IPS-15b (cell line): ENCODE results near the gene PSD2.

ENCODE experiments used
- H3K27me3 ChIP-seq: one replicate; pipeline ENCODE4 v1.6.1; 2013; ENCODE audit warnings: low read length; ENCODE audit not compliant: control insufficient read depth, insufficient read depth
- H3K36me3 ChIP-seq: one replicate; pipeline ENCODE4 v1.6.1; 2013; ENCODE audit warnings: low read length; ENCODE audit not compliant: control insufficient read depth, insufficient read depth
- H3K4me1 ChIP-seq: one replicate; pipeline ENCODE4 v1.6.1; 2013; ENCODE audit warnings: mild to moderate bottlenecking, low read length; ENCODE audit not compliant: control insufficient read depth, insufficient read depth
- H3K4me3 ChIP-seq: one replicate; pipeline ENCODE4 v1.5.1; 2013; ENCODE audit warnings: low read depth, low read length
- H3K9ac ChIP-seq: one replicate; pipeline ENCODE4 v1.6.1; 2013; ENCODE audit warnings: low read depth, mild to moderate bottlenecking, low read length
- H3K9me3 ChIP-seq: one replicate; pipeline ENCODE4 v1.6.1; 2013; ENCODE audit warnings: mild to moderate bottlenecking, low read length; ENCODE audit not compliant: control insufficient read depth, insufficient read depth

Gene PSD2

GRCh38 chr5:139856714-139857113, 61.1 kb downstream of the PSD2 start:
- peaks cover 2% of the 10 kb centered on the region for H3K27me3 ChIP-seq
- no peak overlapping the region for H3K4me3 ChIP-seq
- no peaks in the 10 kb centered on the region for H3K36me3 ChIP-seq
- no peak overlapping the region for H3K9ac ChIP-seq
- H3K4me1 ChIP-seq = no peaks in the 10 kb centered on the region
- no peaks in the 10 kb centered on the region for H3K9me3 ChIP-seq

- Histone ChIP-seq H3K9ac (no peak overlapping the region), H3K9me3 (no peaks in the 10 kb centered on the region), H3K27me3 (peaks cover 2% of the 10 kb centered on the region), H3K4me1 (no peaks in the 10 kb centered on the region), H3K36me3 (no peaks in the 10 kb centered on the region), H3K4me3 (no peak overlapping the region)
These were observed 63.4 kb downstream of the PSD2 start for GRCh38 chr5:139859013-139859412.

- no peaks in the 10 kb centered on the region for H3K36me3 ChIP-seq
- no peak overlapping the region for H3K9ac ChIP-seq
- peaks cover 2% of the 10 kb centered on the region for H3K27me3 ChIP-seq
- no peaks in the 10 kb centered on the region for H3K4me1 ChIP-seq
- no peak overlapping the region for H3K4me3 ChIP-seq
- no peaks in the 10 kb centered on the region for H3K9me3 ChIP-seq
These were observed 65.6 kb downstream of the PSD2 start for GRCh38 chr5:139861021-139861888.

- H3K9ac ChIP-seq = no peak overlapping the region
- H3K9me3 ChIP-seq = no peaks in the 10 kb centered on the region
- no peaks in the 10 kb centered on the region for H3K36me3 ChIP-seq
- no peaks in the 10 kb centered on the region for H3K27me3 ChIP-seq
- H3K4me3 ChIP-seq = no peak overlapping the region
- no peaks in the 10 kb centered on the region for H3K4me1 ChIP-seq
These were observed 66.2 kb downstream of the PSD2 start for GRCh38 chr5:139861889-139862207.

- H3K36me3 ChIP-seq = no peaks in the 10 kb centered on the region
- no peaks in the 10 kb centered on the region for H3K4me1 ChIP-seq
These were observed 66.7 kb downstream of the PSD2 start for GRCh38 chr5:139862313-139862712.

GRCh38 chr5:139862803-139863202, 67.2 kb downstream of the PSD2 start:
- Histone ChIP-seq H3K4me3 (no peak overlapping the region), H3K27me3 (no peaks in the 10 kb centered on the region), H3K36me3 (no peaks in the 10 kb centered on the region), H3K9me3 (no peaks in the 10 kb centered on the region), H3K4me1 (no peaks in the 10 kb centered on the region), H3K9ac (no peak overlapping the region)

More at GRCh38 chr5:139862313-139862712, 66.7 kb downstream of the PSD2 start:
- Histone ChIP-seq H3K4me3 (no peak overlapping the region), H3K9me3 (no peaks in the 10 kb centered on the region), H3K27me3 (no peaks in the 10 kb centered on the region), H3K9ac (no peak overlapping the region)

GRCh38 chr5:139863361-139863760, 67.8 kb downstream of the PSD2 start:
- H3K9me3 ChIP-seq = no peaks in the 10 kb centered on the region
- H3K4me1 ChIP-seq = no peaks in the 10 kb centered on the region
- no peaks in the 10 kb centered on the region for H3K27me3 ChIP-seq
- no peaks in the 10 kb centered on the region for H3K36me3 ChIP-seq
- no peak overlapping the region for H3K4me3 ChIP-seq
- H3K9ac ChIP-seq = no peak overlapping the region

GRCh38 chr5:139863855-139864558, 68.4 kb downstream of the PSD2 start:
- no peaks in the 10 kb centered on the region for H3K36me3 ChIP-seq
- H3K9ac ChIP-seq = no peak overlapping the region
- H3K4me3 ChIP-seq = no peak overlapping the region
- H3K27me3 ChIP-seq = no peaks in the 10 kb centered on the region
- no peaks in the 10 kb centered on the region for H3K4me1 ChIP-seq
- H3K9me3 ChIP-seq = no peaks in the 10 kb centered on the region

GRCh38 chr5:139864716-139865483, 69.3 kb downstream of the PSD2 start:
- no peak overlapping the region for H3K9ac ChIP-seq
- H3K4me3 ChIP-seq = no peak overlapping the region
- no peaks in the 10 kb centered on the region for H3K9me3 ChIP-seq
- no peaks in the 10 kb centered on the region for H3K36me3 ChIP-seq
- H3K27me3 ChIP-seq = no peaks in the 10 kb centered on the region
- H3K4me1 ChIP-seq = no peaks in the 10 kb centered on the region

- Histone ChIP-seq H3K9ac (no peak overlapping the region), H3K36me3 (no peaks in the 10 kb centered on the region), H3K27me3 (no peaks in the 10 kb centered on the region), H3K4me1 (no peaks in the 10 kb centered on the region), H3K4me3 (no peak overlapping the region), H3K9me3 (no peaks in the 10 kb centered on the region)
These were observed 71.5 kb downstream of the PSD2 start for GRCh38 chr5:139867109-139867508.

GRCh38 chr5:139867581-139867980, 72.0 kb downstream of the PSD2 start:
- Histone ChIP-seq H3K4me1 (peaks cover under 1% of the 10 kb centered on the region), H3K4me3 (no peak overlapping the region)

More at GRCh38 chr5:139867581-139867980, 72.0 kb downstream of the PSD2 start:
- Histone ChIP-seq H3K36me3 (no peaks in the 10 kb centered on the region), H3K9me3 (no peaks in the 10 kb centered on the region), H3K9ac (no peak overlapping the region), H3K27me3 (no peaks in the 10 kb centered on the region)
